ENCODE measurements around the gene GNB1L.

The GNB1L gene

DNA sequence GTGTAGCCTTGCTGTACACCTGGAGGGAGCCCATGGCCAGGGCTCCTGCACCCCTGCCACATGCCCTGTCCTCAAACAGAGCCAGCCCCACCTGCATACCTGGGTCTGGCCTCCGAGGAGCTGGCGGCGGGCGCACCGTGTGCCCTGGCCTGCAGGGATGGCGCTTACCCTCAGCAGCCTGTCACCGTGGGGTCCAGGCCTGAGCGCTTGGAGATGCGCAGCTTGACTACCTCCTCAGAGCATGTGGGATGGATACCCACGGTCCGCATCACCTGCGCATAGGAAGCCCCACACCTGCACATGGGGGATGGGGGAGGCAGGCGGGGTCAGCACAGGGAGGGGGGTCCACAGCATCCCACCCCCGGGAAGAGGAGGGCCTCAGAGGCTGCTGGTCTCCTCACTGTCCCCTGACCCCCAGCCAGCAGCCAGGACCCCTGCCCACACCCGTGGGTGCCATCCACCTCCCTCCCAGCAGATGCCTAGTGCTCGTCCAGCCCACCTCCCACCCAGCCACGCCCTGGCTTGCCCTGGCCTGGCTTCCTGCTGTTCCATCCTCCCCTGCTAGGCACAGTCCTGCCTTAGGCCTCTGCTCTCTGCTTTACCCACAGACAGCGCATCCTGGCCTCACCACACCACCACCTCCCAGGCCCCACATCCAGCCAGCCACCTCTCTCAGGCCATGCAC lies 22.4 kb upstream of the GNB1L start:
- Histone ChIP-seq H3K27ac (replicated peaks) (no peak overlapping the region), H3K27me3 (ENCODE audit: insufficient read depth, poor library complexity, severe bottlenecking) (no peaks in the 10 kb centered on the region), H3K4me3 (replicated peaks; ENCODE audit: insufficient read depth, low read length) (no peak overlapping the region)
- TF ChIP-seq POLR2AphosphoS5 (IDR thresholded peaks at IDR 0.05; ENCODE audit: low read depth) (no peak), CTCF (IDR thresholded peaks at IDR 0.05; ENCODE audit: insufficient read depth, low read length) (no peak), GABPA (IDR thresholded peaks at IDR 0.05; ENCODE audit: low read depth) (no peak)
- DNase-seq (ENCODE audit: low read depth in 1 of 2, low spot score in 1 of 2): no peak

GRCh38 chr22:19876314-19876940 lies 21.8 kb upstream of the GNB1L start:
- no peak for TF ChIP-seq POLR2AphosphoS5 (IDR thresholded peaks at IDR 0.05; ENCODE audit: low read depth)
- TF ChIP-seq CTCF (IDR thresholded peaks at IDR 0.05; ENCODE audit: insufficient read depth, low read length): no peak
- no peak for TF ChIP-seq REST (IDR thresholded peaks at IDR 0.05; ENCODE audit: insufficient replicate concordance, low read depth)
- TF ChIP-seq SPI1 (IDR thresholded peaks at IDR 0.05; ENCODE audit: borderline replicate concordance, low read depth): no peak
- no peak for TF ChIP-seq GABPA (IDR thresholded peaks at IDR 0.05; ENCODE audit: low read depth)
- Histone ChIP-seq H3K4me3 (replicated peaks; ENCODE audit: insufficient read depth, low read length) (no peak overlapping the region), H3K27ac (replicated peaks) (no peak overlapping the region), H3K27me3 (ENCODE audit: insufficient read depth, poor library complexity, severe bottlenecking) (no peaks in the 10 kb centered on the region)
- no peak for DNase-seq (ENCODE audit: low read depth in 1 of 2, low spot score in 1 of 2)

DNA sequence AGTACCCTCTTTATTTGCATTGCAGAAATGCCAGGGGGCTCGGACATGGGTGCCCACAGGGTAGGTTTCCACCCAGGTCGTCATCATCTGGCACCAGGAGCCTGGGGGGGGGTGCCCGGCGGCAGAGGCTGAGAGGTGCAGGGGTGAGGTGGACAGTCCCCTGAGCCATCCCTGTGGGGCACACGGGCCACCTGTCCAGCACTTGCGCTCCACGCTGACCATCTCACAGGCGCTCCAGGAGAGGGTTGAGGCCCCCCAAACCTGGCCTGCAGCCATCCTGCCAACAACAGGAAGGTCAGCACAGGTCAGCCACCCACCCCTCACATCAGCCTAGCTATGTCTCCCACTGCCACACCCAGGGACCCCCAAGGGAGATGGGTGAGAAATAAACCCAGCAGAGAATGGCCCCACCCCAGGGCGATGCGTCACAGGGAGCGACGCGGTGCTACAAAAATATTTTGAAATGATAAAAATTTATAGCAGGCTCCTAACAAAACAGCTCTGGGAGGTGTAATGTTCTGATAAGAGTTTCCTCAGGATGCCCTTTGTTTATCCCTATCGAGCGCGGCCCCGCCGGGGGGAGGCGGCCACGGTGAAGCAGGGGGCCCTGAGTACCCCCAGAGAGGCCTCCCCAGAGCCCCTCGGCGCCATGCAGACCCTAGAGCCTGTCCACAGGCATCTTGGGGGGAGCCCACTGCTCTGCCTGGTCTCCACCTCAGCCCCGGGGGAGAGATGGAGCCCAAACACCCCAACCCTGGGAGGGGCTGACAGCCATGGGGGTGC lies 21.0 kb upstream of the GNB1L start:
- no peak overlapping the region for H3K4me3 ChIP-seq (replicated peaks; ENCODE audit: insufficient read depth, low read length)
- DNase-seq (ENCODE audit: low read depth in 1 of 2, low spot score in 1 of 2): no peak
- TF ChIP-seq GABPA (IDR thresholded peaks at IDR 0.05; ENCODE audit: low read depth) (no peak), CTCF (IDR thresholded peaks at IDR 0.05; ENCODE audit: insufficient read depth, low read length) (no peak)
- H3K27me3 ChIP-seq (ENCODE audit: insufficient read depth, poor library complexity, severe bottlenecking): no peaks in the 10 kb centered on the region
- H3K27ac ChIP-seq (replicated peaks): no peak overlapping the region

DNA sequence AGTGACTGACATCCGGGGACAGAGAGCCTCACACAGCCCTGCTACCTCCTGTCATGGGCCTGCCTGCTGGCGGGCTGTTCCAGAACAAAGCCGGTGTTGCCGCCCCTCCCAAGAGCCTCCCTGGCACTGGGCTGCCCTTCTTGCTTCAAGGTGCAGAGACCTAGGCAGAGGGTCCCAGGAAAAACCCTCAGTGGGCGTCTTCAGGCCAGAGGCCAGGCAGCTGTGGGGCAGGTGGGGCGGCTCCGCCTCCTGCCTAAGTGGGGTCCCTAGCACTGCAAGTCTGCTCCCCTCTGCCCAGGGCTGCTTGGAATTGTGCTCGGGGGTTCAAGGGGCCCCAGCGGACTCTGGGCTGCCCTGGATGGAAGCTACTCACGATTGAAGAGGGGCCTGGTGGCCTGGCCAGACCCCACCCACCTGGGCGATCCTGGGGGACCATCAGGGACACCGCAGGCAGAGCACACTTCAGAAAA lies 20.4 kb upstream of the GNB1L start:
- H3K27ac ChIP-seq (replicated peaks): no peak overlapping the region

More for the DNA sequence above, 20.4 kb upstream of the GNB1L start:
- no peak for TF ChIP-seq POLR2AphosphoS5 (IDR thresholded peaks at IDR 0.05; ENCODE audit: low read depth)
- no peak for TF ChIP-seq GABPA (IDR thresholded peaks at IDR 0.05; ENCODE audit: low read depth)
- TF ChIP-seq CTCF (IDR thresholded peaks at IDR 0.05; ENCODE audit: insufficient read depth, low read length): no peak
- TF ChIP-seq SPI1 (IDR thresholded peaks at IDR 0.05; ENCODE audit: borderline replicate concordance, low read depth): no peak
- no peak for TF ChIP-seq REST (IDR thresholded peaks at IDR 0.05; ENCODE audit: insufficient replicate concordance, low read depth)
- Histone ChIP-seq H3K27me3 (ENCODE audit: insufficient read depth, poor library complexity, severe bottlenecking) (no peaks in the 10 kb centered on the region), H3K4me3 (replicated peaks; ENCODE audit: insufficient read depth, low read length) (no peak overlapping the region)
- no peak for DNase-seq (ENCODE audit: low read depth in 1 of 2, low spot score in 1 of 2)
